Measurements from ENCODE around the gene ST6GAL1.

DNA sequence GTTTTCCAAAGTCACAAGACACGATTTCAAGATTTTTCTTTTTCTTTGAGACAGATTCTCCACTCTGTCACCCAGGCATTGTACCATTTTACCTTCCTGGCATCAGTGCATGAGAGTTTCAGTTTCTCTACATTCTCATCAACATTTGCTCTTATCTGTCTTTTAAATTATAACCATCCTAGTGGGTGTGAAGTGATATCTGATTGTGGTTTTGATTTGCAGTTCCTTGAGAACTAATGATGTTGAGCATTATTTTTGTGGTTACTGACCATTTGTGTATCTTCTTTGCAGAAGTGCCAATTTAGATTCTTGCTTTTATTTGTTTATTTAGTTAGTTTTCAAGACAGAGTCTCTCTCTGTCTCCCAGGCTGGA is 46.7 kb upstream of the ST6GAL1 start:
- TF ChIP-seq REST (IDR thresholded peaks at IDR 0.05; ENCODE audit: insufficient read depth in 1 of 2, low read depth in 2 of 2, low read length in 2 of 2) (no peak), POLR2AphosphoS5 (IDR thresholded peaks at IDR 0.05; ENCODE audit: low read depth, low read length) (no peak)

Data from PFSK-1 (cell line).